ENCODE measurements around the gene BAHCC1. TPM values are rescaled to one million over a fixed set of nuclear protein-coding genes. Genes with fewer than 3 reads are reported as not detected.
A peak's percentile ranks its signal among the peaks of the same experiment; 100 is the strongest.

The BAHCC1 gene
- total and polyA plus RNA-seq, 9 of the 15 experiments (the other 6 are each of a cell fraction or from before 2014, with no cell fraction given): 0.14 to 26.9 (median 5.0) TPM

DNA sequence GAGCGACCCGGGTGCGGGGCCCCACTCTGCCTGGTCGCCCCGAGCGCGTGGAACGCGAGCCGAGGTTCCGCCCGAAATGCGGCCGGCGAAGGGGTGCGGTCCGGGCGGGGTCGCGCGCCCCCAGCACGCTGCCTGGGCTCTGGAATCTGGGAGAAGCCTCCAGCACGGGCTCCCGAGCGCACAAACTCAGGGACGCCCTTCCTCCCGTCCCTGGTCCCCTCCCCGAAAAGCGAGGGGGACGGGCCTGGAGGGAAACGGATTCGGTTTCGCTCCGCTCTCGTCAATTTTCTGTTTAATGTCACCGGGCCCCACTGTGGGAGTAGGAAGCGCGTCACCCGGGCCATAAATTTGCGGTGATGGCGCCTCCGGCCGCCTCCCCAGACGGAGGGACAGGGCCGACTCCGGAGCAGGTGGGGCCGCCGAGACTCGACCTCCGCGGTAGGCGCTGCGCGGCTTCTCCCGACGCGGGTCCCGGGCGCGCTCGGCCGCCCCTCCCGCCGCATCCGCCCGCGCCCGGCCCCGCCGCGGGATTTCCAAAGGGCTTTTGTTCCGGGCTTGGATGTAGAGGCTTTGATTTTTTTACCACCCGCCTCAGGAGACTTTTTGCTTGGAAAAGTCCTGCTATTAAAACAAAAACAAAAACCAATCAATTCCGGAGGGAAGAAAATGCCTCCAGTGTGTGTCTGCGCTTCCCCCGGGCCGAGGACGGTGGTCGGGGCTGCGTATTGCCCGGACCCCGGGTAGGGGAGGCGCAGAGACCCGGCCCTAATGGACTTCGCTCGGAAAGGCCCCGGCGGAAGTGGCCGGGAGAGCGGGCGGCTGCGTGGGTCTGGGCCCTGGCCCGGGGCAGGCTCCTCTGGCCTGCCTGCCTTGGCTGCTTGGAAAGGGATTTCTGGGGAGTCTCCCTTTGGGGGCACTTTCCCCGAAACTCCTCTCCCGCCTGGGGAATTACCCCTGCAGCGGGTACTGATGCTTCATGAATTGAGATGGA, 7.9 kb upstream of the BAHCC1 start (continued):
- TF ChIP-seq EWSR1 (IDR thresholded peaks at IDR 0.05; ENCODE audit: borderline replicate concordance, low read depth, partially characterized antibody) (no peak), FIP1L1 (IDR thresholded peaks at IDR 0.05; ENCODE audit: low read depth, low read length, poor library complexity, severe bottlenecking) (no peak), ZFX (CRISPR knock-in tag; IDR thresholded peaks at IDR 0.05) (peak; percentile 76), SIN3B (IDR thresholded peaks at IDR 0.05; ENCODE audit: low read depth) (no peak), MTA1 (IDR thresholded peaks at IDR 0.05; ENCODE audit: borderline replicate concordance) (no peak), NELFE (IDR thresholded peaks at IDR 0.05; ENCODE audit: insufficient read depth, insufficient read length) (no peak), FOXJ2 (tag; IDR thresholded peaks at IDR 0.05) (no peak), MEF2A (IDR thresholded peaks at IDR 0.05; ENCODE audit: control insufficient read depth, low read depth, low read length) (no peak), SRSF1 (IDR thresholded peaks at IDR 0.05; ENCODE audit: low read depth, low read length) (no peak), MCM7 (IDR thresholded peaks at IDR 0.05) (no peak), ZNF408 (CRISPR knock-in tag; IDR thresholded peaks at IDR 0.05; ENCODE audit: low read depth) (no peak), U2AF2 (optimal IDR thresholded peaks at IDR 0.05; ENCODE audit: low read depth, low read length) (no peak), ESRRA (IDR thresholded peaks at IDR 0.05; ENCODE audit: borderline replicate concordance, low read depth) (peak; percentile 21; the same call in 1 of the 2 replicates), RCOR1 (IDR thresholded peaks at IDR 0.05; ENCODE audit: borderline replicate concordance in 1 of 2, low read depth in 2 of 2, low read length in 2 of 2) (0 out of 4 replicates have a peak, but pooled peaks of 1 of the 2 experiments have one; percentile 11), NCOA1 (IDR thresholded peaks at IDR 0.05; ENCODE audit: low read depth) (no peak), POLR3A (IDR thresholded peaks at IDR 0.05; ENCODE audit: borderline replicate concordance, extremely low read depth, insufficient read depth, insufficient read length) (no peak), HMG20B (CRISPR knock-in tag; IDR thresholded peaks at IDR 0.05) (no peak), SUPT5H (IDR thresholded peaks at IDR 0.05) (peak; percentile 48)
- TF ChIP-seq, protein P1, sequence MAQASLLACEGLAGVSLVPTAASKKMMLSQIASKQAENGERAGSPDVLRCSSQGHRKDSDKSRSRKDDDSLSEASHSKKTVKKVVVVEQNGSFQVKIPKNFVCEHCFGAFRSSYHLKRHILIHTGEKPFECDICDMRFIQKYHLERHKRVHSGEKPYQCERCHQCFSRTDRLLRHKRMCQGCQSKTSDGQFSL (CRISPR knock-in tag; IDR thresholded peaks at IDR 0.05): no peak
- TF ChIP-seq, protein P1 (tag; IDR thresholded peaks at IDR 0.05): 0 out of 4 replicates have a peak, but pooled peaks of 1 of the 2 experiments have one; percentile 42
- TF ChIP-seq, protein P2, sequence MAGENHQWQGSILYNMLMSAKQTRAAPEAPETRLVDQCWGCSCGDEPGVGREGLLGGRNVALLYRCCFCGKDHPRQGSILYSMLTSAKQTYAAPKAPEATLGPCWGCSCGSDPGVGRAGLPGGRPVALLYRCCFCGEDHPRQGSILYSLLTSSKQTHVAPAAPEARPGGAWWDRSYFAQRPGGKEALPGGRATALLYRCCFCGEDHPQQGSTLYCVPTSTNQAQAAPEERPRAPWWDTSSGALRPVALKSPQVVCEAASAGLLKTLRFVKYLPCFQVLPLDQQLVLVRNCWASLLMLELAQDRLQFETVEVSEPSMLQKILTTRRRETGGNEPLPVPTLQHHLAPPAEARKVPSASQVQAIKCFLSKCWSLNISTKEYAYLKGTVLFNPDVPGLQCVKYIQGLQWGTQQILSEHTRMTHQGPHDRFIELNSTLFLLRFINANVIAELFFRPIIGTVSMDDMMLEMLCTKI (IDR thresholded peaks at IDR 0.05; ENCODE audit: partially characterized antibody): no peak
